HCT116 (cell line): Measurements from ENCODE around the gene DUS3L. TPM values are rescaled to one million over a fixed set of nuclear protein-coding genes. Genes with fewer than 3 reads are reported as not detected.

ENCODE experiments used
- ATAC-seq: fragments of 200-7000 bp; cut with Tn5 transposase; 2 replicates; pipeline ENCODE4 v1.9.1; 2020; ENCODE audit warnings: mild to moderate bottlenecking, moderate library complexity
- BruUV-seq: library from RNA; stranded (reverse); fragments of 400-500 nt; replicated peaks from 2 replicates; lab custom pipeline; 2021; lab: Mats Ljungman, UMichigan
- CTCF ChIA-PET: fragments of 300-600 bp; sonication (Branson Sonifier 250); formaldehyde crosslinking; loops from one replicate; lab custom pipeline; 2021; ENCODE audit warnings: antibody characterized with exemption; lab: Charles Lee
- POLR2A ChIA-PET: fragments of 300-600, 350-600 bp; sonication (Branson Sonifier 250); formaldehyde crosslinking; loops from one replicate; lab custom pipeline; 2021; ENCODE audit warnings: antibody characterized with exemption; lab: Charles Lee
- RAD21 ChIA-PET, 2 experiments: fragments of 300-600 bp; sonication (Branson Sonifier 250); formaldehyde crosslinking; loops; one replicate each; lab custom pipeline; 2023; ENCODE audit warnings: low total read pairs in 2 of 2; ENCODE audit not compliant: uncharacterized antibody in 2 of 2, unreplicated experiment in 2 of 2, low non-redundant PET in 1 of 2; lab: Charles Lee
- DNase-seq: peaks from one replicate; pipeline ENCODE4 v3.0.0-alpha.2; 2010; ENCODE audit warnings: low read depth, low spot score
- H2AFZ ChIP-seq: fragments of 200-600 bp; shearing (Covaris generic), sonication (generic); 2 replicates; pipeline ENCODE4 v1.6.1; 2017; ENCODE audit warnings: low read depth, mixed run types, mixed read lengths, antibody characterized with exemption, low read length; ENCODE audit not compliant: poor library complexity, severe bottlenecking
- H3K27ac ChIP-seq: 2 replicates; pipeline ENCODE4 v1.5.1; 2012; ENCODE audit warnings: low read depth, low read length
- H3K27me3 ChIP-seq: fragments of 200-600 bp; sonication (generic); 2 replicates; pipeline ENCODE4 v1.6.1; 2016; ENCODE audit warnings: mixed run types, low read length, mixed read lengths; ENCODE audit not compliant: insufficient read depth
- H3K36me3 ChIP-seq, 2 experiments: fragments of 200-500 bp in 1 of 2; fragments of 200-600 bp in 1 of 2; sonication (Bioruptor generic) in 1 of 2; sonication (generic) in 1 of 2; 2 replicates each; pipeline versions ENCODE4 v1.5.1 to v1.6.1; 2014 to 2016; ENCODE audit warnings: low read length in 2 of 2, inconsistent platforms in 1 of 2, mixed read lengths in 1 of 2, mixed run types in 1 of 2; ENCODE audit not compliant: insufficient read depth in 2 of 2, control insufficient read depth in 1 of 2
- H3K4me1 ChIP-seq, 2 experiments: fragments of 200-600 bp in 1 of 2; sonication (generic) in 1 of 2; 2 replicates each; pipeline versions ENCODE4 v1.5.1 to v1.6.1; 2012 to 2017; ENCODE audit warnings: low read length in 2 of 2, inconsistent platforms in 1 of 2, mild to moderate bottlenecking in 1 of 2, mixed read lengths in 1 of 2, mixed run types in 1 of 2, moderate library complexity in 1 of 2; ENCODE audit not compliant: insufficient read depth in 2 of 2, control insufficient read depth in 1 of 2
- H3K4me2 ChIP-seq: fragments of 200-600 bp; sonication (generic); 2 replicates; pipeline ENCODE4 v1.6.1; 2017; ENCODE audit warnings: mixed run types, low read length, mixed read lengths
- H3K4me3 ChIP-seq, 2 experiments: fragments of 200-600 bp in 1 of 2; sonication (generic) in 1 of 2; replicated peaks in 1 of 2; 2 replicates each; pipeline ENCODE4 v1.5.1; 2011 to 2016; ENCODE audit warnings: low read length in 2 of 2, control low read depth in 1 of 2, low read depth in 1 of 2, mild to moderate bottlenecking in 1 of 2, mixed read lengths in 1 of 2, mixed run types in 1 of 2
- H3K79me2 ChIP-seq: fragments of 200-600 bp; sonication (generic); 2 replicates; pipeline ENCODE4 v1.6.1; 2017; ENCODE audit warnings: mild to moderate bottlenecking, mixed run types, low read length, moderate library complexity, mixed read lengths; ENCODE audit not compliant: insufficient read depth
- H3K9ac ChIP-seq: fragments of 200-600 bp; sonication (generic); 2 replicates; pipeline ENCODE4 v1.6.1; 2016; ENCODE audit warnings: low read length, mixed read lengths
- H3K9me2 ChIP-seq: fragments of 200-600 bp; sonication (generic), shearing (Covaris generic); 2 replicates; pipeline ENCODE4 v1.6.1; 2017; ENCODE audit warnings: mixed run types, mild to moderate bottlenecking, moderate library complexity; ENCODE audit not compliant: insufficient read depth
- H3K9me3 ChIP-seq, 2 experiments: fragments of 200-500 bp in 1 of 2; fragments of 200-600 bp in 1 of 2; sonication (Bioruptor generic) in 1 of 2; sonication (generic) in 1 of 2; 2 replicates each; pipeline ENCODE4 v1.6.1; 2014 to 2017; ENCODE audit warnings: low read length in 2 of 2, mixed read lengths in 2 of 2, inconsistent platforms in 1 of 2, low read depth in 1 of 2, mild to moderate bottlenecking in 1 of 2, mixed run types in 1 of 2, moderate library complexity in 1 of 2; ENCODE audit not compliant: control insufficient read depth in 1 of 2, insufficient read depth in 1 of 2
- H4K20me1 ChIP-seq: fragments of 200-600 bp; sonication (generic), shearing (Covaris generic); 2 replicates; pipeline ENCODE4 v1.6.1; 2017; ENCODE audit warnings: mixed run types, mild to moderate bottlenecking, moderate library complexity; ENCODE audit not compliant: insufficient read depth
- CEBPB ChIP-seq: IDR thresholded peaks from 2 replicates; pipeline ENCODE4 v1.6.1; 2012; ENCODE audit warnings: low read depth
- CTCF ChIP-seq, 3 experiments: fragments of 200-600 bp in 1 of 3; sonication (generic) in 1 of 3; IDR thresholded peaks in 2 of 3; conservative IDR thresholded peaks in 1 of 3; 2 replicates each; pipeline ENCODE4 v1.5.1; 2012 to 2017; ENCODE audit warnings: low read depth in 2 of 3, low read length in 2 of 3, antibody characterized with exemption in 1 of 3, borderline replicate concordance in 1 of 3, control low read depth in 1 of 3, mild to moderate bottlenecking in 1 of 3, mixed read lengths in 1 of 3, mixed run types in 1 of 3, moderate library complexity in 1 of 3; ENCODE audit not compliant: insufficient read depth in 1 of 3
- EGR1 ChIP-seq: IDR thresholded peaks from 2 replicates; pipeline ENCODE4 v1.6.1; 2012; ENCODE audit warnings: low read depth
- EZH2 ChIP-seq: fragments of 200-600 bp; sonication (generic); IDR thresholded peaks from 2 replicates; pipeline ENCODE4 v1.6.1; 2017; ENCODE audit warnings: antibody characterized with exemption, mixed run types
- EZH2phosphoT487 ChIP-seq: fragments of 200-600 bp; IDR thresholded peaks from 2 replicates; pipeline ENCODE4 v1.6.1; 2018; ENCODE audit warnings: antibody characterized with exemption, borderline replicate concordance
- FOSL1 ChIP-seq: IDR thresholded peaks from 2 replicates; pipeline ENCODE4 v1.6.1; 2012; ENCODE audit warnings: low read depth
- JUND ChIP-seq: IDR thresholded peaks from 2 replicates; pipeline ENCODE4 v1.6.1; 2012
- MAX ChIP-seq: IDR thresholded peaks from 2 replicates; pipeline ENCODE4 v1.6.1; 2012
- POLR2A ChIP-seq: IDR thresholded peaks from 2 replicates; pipeline ENCODE4 v1.7.0; 2011; ENCODE audit warnings: borderline replicate concordance; ENCODE audit not compliant: insufficient read depth, insufficient read length; ENCODE audit errors: extremely low read depth
- POLR2AphosphoS5 ChIP-seq: IDR thresholded peaks from 2 replicates; pipeline ENCODE4 v1.6.1; 2011; ENCODE audit warnings: mild to moderate bottlenecking, low read depth, low read length, moderate library complexity
- REST ChIP-seq: IDR thresholded peaks from 2 replicates; pipeline ENCODE4 v1.6.1; 2012; ENCODE audit warnings: low read depth
- SIN3A ChIP-seq: IDR thresholded peaks from 2 replicates; pipeline ENCODE4 v1.6.1; 2012; ENCODE audit warnings: low read depth
- YY1 ChIP-seq: IDR thresholded peaks from 2 replicates; pipeline ENCODE4 v1.6.1; 2011; ENCODE audit warnings: low read length, low read depth, moderate library complexity, mild to moderate bottlenecking; ENCODE audit not compliant: insufficient replicate concordance; ENCODE audit errors: extremely low read depth
- ZBTB33 ChIP-seq: IDR thresholded peaks from 2 replicates; pipeline ENCODE4 v1.6.1; 2011; ENCODE audit warnings: mild to moderate bottlenecking, low read length, moderate library complexity; ENCODE audit not compliant: insufficient replicate concordance; ENCODE audit errors: extremely low read depth
- ZFX ChIP-seq: fragments of 450-650 bp; IDR thresholded peaks from 2 replicates; pipeline ENCODE4 v1.6.1; 2017
- ZNF274 ChIP-seq: fragments of 200-500 bp; sonication (Bioruptor generic); IDR thresholded peaks from 2 replicates; pipeline ENCODE4 v1.6.1; 2014; ENCODE audit warnings: mild to moderate bottlenecking, low read depth, low read length, inconsistent platforms
- intact Hi-C: fragments of 100-400 bp; cut with micrococcal nuclease; formaldehyde crosslinking; loops from 2 replicates; pipeline ENCODE4 v1.10.0; 2022
- total RNA-seq: library from RNA; stranded (reverse); gene quantifications from one replicate; pipeline ENCODE4 v1.2.1, GENCODE V29; 2021; ENCODE audit not compliant: unreplicated experiment

Gene DUS3L
- total RNA-seq, 1 experiment from 2014 or later = 78.1 TPM

- no peak for TF ChIP-seq YY1
Measured at GRCh38 chr19:5823579-5824281, 32.8 kb upstream of the DUS3L start (continued).

GRCh38 chr19:5822181-5822844 is 31.4 kb upstream of the DUS3L start:
- H4K20me1 ChIP-seq = no peaks in the 10 kb centered on the region
- no peaks in the 10 kb centered on the region for H3K36me3 ChIP-seq
- POLR2A ChIA-PET = no interaction called here
- ATAC-seq = no peak
- H3K4me1 ChIP-seq = peaks cover 12 to 16% of the 10 kb centered on the region in 2 experiments
- no peak overlapping the region for H2AFZ ChIP-seq
- H3K9me2 ChIP-seq = no peaks in the 10 kb centered on the region
- H3K9ac ChIP-seq = no peak overlapping the region
- RAD21 ChIA-PET = interaction anchor here in 1 of 2 experiments (1.7 kb wide), 1 partner anchor 18 kb away, joined by 7 read pairs; the partner anchor contains the start of gene NRTN
- DNase-seq = no peak
- H3K9me3 ChIP-seq = no peaks in the 10 kb centered on the region
- intact Hi-C loops = no loop called here
- no peaks in the 10 kb centered on the region for H3K79me2 ChIP-seq
- no peak overlapping the region for H3K4me2 ChIP-seq
- no peak overlapping the region for H3K27ac ChIP-seq
- BruUV-seq = no TSS peak
- CTCF ChIA-PET = interaction anchor here (1.7 to 5.1 kb wide), 2 partner anchors 18 to 28 kb away, joined by 4 to 45 read pairs; partner anchors contain the start of gene NRTN
- no peak overlapping the region for H3K4me3 ChIP-seq
- no peaks in the 10 kb centered on the region for H3K27me3 ChIP-seq
- TF ChIP-seq EZH2 (no peak), ZBTB33 (no peak), YY1 (no peak), POLR2A (no peak), EGR1 (no peak), MAX (no peak), ZFX (no peak), EZH2phosphoT487 (no peak), CTCF (IDR thresholded peaks at IDR 0.05 in 2 of 3, conservative IDR thresholded peaks at IDR 0.05 in 1 of 3; ENCODE audit: borderline replicate concordance in 1 of 3, insufficient read depth in 1 of 3, low read depth in 2 of 3, low read length in 2 of 3) (no peak), POLR2AphosphoS5 (no peak), JUND (no peak), REST (no peak), FOSL1 (no peak), ZNF274 (no peak), CEBPB (no peak), SIN3A (no peak)
